HL-60 (cell line): Measurements from ENCODE around the gene LIX1L.

ENCODE experiments used
- POLR2AphosphoS5 ChIP-seq: IDR thresholded peaks from 2 replicates; pipeline ENCODE4 v1.6.1; 2012; ENCODE audit warnings: low read depth
- TF ChIP-seq, protein P1 (sequence below): IDR thresholded peaks from one replicate; pipeline ENCODE4 v1.5.1; 2011; ENCODE audit warnings: low read length, control low read depth, inconsistent platforms; ENCODE audit not compliant: insufficient read depth

DNA sequence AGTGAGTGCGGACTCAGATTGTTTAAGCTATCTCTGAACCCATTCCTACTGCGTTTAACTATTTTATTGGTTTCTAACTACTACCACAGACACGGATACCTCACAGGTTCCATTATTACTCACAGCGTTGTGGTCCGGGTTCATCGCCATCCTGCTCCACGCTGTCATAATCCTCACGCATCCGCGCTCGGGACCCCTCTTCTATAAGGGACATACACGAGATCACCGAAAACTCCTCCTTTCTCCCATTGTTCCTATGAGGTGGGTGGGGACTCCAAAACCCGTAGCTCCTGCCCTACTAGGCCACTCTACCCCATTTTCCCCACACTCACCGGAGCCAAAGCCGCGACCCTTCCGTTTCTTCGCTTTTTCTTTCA, 31.1 kb downstream of the LIX1L start:
- TF ChIP-seq, protein P1, sequence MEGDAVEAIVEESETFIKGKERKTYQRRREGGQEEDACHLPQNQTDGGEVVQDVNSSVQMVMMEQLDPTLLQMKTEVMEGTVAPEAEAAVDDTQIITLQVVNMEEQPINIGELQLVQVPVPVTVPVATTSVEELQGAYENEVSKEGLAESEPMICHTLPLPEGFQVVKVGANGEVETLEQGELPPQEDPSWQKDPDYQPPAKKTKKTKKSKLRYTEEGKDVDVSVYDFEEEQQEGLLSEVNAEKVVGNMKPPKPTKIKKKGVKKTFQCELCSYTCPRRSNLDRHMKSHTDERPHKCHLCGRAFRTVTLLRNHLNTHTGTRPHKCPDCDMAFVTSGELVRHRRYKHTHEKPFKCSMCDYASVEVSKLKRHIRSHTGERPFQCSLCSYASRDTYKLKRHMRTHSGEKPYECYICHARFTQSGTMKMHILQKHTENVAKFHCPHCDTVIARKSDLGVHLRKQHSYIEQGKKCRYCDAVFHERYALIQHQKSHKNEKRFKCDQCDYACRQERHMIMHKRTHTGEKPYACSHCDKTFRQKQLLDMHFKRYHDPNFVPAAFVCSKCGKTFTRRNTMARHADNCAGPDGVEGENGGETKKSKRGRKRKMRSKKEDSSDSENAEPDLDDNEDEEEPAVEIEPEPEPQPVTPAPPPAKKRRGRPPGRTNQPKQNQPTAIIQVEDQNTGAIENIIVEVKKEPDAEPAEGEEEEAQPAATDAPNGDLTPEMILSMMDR, result no peak
- no peak for TF ChIP-seq POLR2AphosphoS5
